GM12878 (cell line): ENCODE measurements around the gene GPR137B. TPM values are rescaled to one million over a fixed set of nuclear protein-coding genes. Genes with fewer than 3 reads are reported as not detected.

Source experiments
- ATAC-seq: fragments of 200-7000 bp; cut with Tn5 transposase; 3 replicates; pipeline ENCODE4 v1.9.1; 2020; ENCODE audit warnings: mild to moderate bottlenecking, moderate library complexity
- BruUV-seq: library from RNA; stranded (reverse); fragments of 400-500 nt; replicated peaks from 2 replicates; lab custom pipeline; 2021; lab: Mats Ljungman, UMichigan
- CTCF ChIA-PET: fragments of 300-600 bp; sonication (Branson Sonifier 250); formaldehyde crosslinking; extraction: SDS; loops from one replicate; lab custom pipeline; 2021; ENCODE audit warnings: inconsistent platforms; lab: Yijun Ruan, JAX
- POLR2A ChIA-PET: fragments of 350-600 bp; formaldehyde crosslinking; extraction: SDS; loops from one replicate; lab custom pipeline; 2021; ENCODE audit warnings: inconsistent platforms; lab: Charles Lee
- RAD21 ChIA-PET: fragments of 300-600 bp; sonication (Branson Sonifier 250); formaldehyde crosslinking; loops from one replicate; lab custom pipeline; 2023; ENCODE audit warnings: antibody characterized with exemption; ENCODE audit not compliant: unreplicated experiment; lab: Charles Lee
- SMC1A ChIA-PET: fragments of 300-600 bp; sonication (Branson Sonifier 250); formaldehyde crosslinking; loops from one replicate; lab custom pipeline; 2023; ENCODE audit not compliant: unreplicated experiment, uncharacterized antibody; lab: Charles Lee
- DNase-seq: peaks from one replicate; pipeline ENCODE4 v3.0.0-alpha.2; 2011; ENCODE audit warnings: low read depth, low spot score
- FAIRE-seq: peaks from 3 replicates; lab custom pipeline; 2011; peaks lifted over from hg19 to GRCh38; lab: Jason Lieb, UNC
- H2AFZ ChIP-seq: 2 replicates; pipeline ENCODE4 v1.6.0; 2011; ENCODE audit warnings: low read depth, low read length, control low read depth; ENCODE audit not compliant: control insufficient read depth
- H3K27ac ChIP-seq: 2 replicates; pipeline ENCODE4 v1.5.1; 2011; ENCODE audit warnings: control low read depth; ENCODE audit not compliant: control insufficient read depth, insufficient read depth
- H3K27me3 ChIP-seq, 2 experiments: replicated peaks in 1 of 2; 2 replicates each; pipeline versions ENCODE4 v1.6.0 to v1.6.1; 2011; ENCODE audit warnings: low read length in 1 of 2; ENCODE audit not compliant: control insufficient read depth in 2 of 2, insufficient read depth in 2 of 2
- H3K36me3 ChIP-seq, 2 experiments: 2 replicates each; pipeline ENCODE4 v1.5.1; 2011; ENCODE audit warnings: low read length in 1 of 2; ENCODE audit not compliant: control insufficient read depth in 2 of 2, insufficient read depth in 2 of 2
- H3K4me1 ChIP-seq: 2 replicates; pipeline ENCODE4 v1.6.1; 2011; ENCODE audit warnings: mild to moderate bottlenecking, low read length, moderate library complexity, mixed read lengths; ENCODE audit not compliant: control insufficient read depth, insufficient read depth
- H3K4me2 ChIP-seq: 2 replicates; pipeline ENCODE4 v1.6.0; 2011; ENCODE audit warnings: control low read depth; ENCODE audit not compliant: control insufficient read depth, insufficient read depth
- H3K4me3 ChIP-seq: fragments of 200-600 bp; sonication (generic); 2 replicates; pipeline ENCODE4 v1.5.1; 2016
- H3K79me2 ChIP-seq: 2 replicates; pipeline ENCODE4 v1.6.0; 2011; ENCODE audit warnings: low read length; ENCODE audit not compliant: control insufficient read depth, insufficient read depth
- H3K9ac ChIP-seq: 2 replicates; pipeline ENCODE4 v1.8.0; 2011; ENCODE audit warnings: low read length, control low read depth, mixed read lengths; ENCODE audit not compliant: control insufficient read depth, insufficient read depth
- H3K9me3 ChIP-seq: replicated peaks from 3 replicates; pipeline ENCODE4 v1.5.1; 2011; ENCODE audit warnings: mild to moderate bottlenecking, low read length; ENCODE audit not compliant: control insufficient read depth, insufficient read depth
- H4K20me1 ChIP-seq: 2 replicates; pipeline ENCODE4 v1.6.0; 2011; ENCODE audit not compliant: control insufficient read depth, insufficient read depth
- ASH2L ChIP-seq: fragments of 300-600, 200-600 bp; sonication (generic); IDR thresholded peaks from 2 replicates; pipeline ENCODE4 v1.6.1; 2017; ENCODE audit warnings: low read depth, mild to moderate bottlenecking, borderline replicate concordance
- CREM ChIP-seq: IDR thresholded peaks from 2 replicates; pipeline ENCODE4 v1.6.1; 2014; ENCODE audit warnings: antibody characterized with exemption, low read depth
- EED ChIP-seq: sonication (generic); IDR thresholded peaks from 2 replicates; pipeline ENCODE4 v1.6.1; 2016; ENCODE audit warnings: antibody characterized with exemption, low read depth
- ETV6 ChIP-seq, 2 experiments: fragments of 450-650 bp in 1 of 2; IDR thresholded peaks in 1 of 2; conservative IDR thresholded peaks in 1 of 2; 2 replicates each; pipeline ENCODE4 v1.6.1; 2014; ENCODE audit warnings: antibody characterized with exemption in 1 of 2, borderline replicate concordance in 1 of 2, low read depth in 1 of 2, mild to moderate bottlenecking in 1 of 2, moderate library complexity in 1 of 2
- HSF1 ChIP-seq: fragments of 150-350 bp; IDR thresholded peaks from 2 replicates; pipeline ENCODE4 v1.6.1; 2014; ENCODE audit warnings: mild to moderate bottlenecking, low read depth, low read length
- KDM1A ChIP-seq: fragments of 200-600 bp; sonication (generic); IDR thresholded peaks from 2 replicates; pipeline ENCODE4 v1.6.1; 2016; ENCODE audit warnings: borderline replicate concordance
- NR2C1 ChIP-seq: fragments of 450-650 bp; IDR thresholded peaks from 2 replicates; pipeline ENCODE4 v1.6.1; 2017; ENCODE audit warnings: antibody characterized with exemption, mild to moderate bottlenecking, moderate library complexity
- POLR2A ChIP-seq: IDR thresholded peaks from 2 replicates; pipeline ENCODE4 v1.6.1; 2011; ENCODE audit warnings: low read depth, mild to moderate bottlenecking, low read length
- SPI1 ChIP-seq: IDR thresholded peaks from 2 replicates; pipeline ENCODE4 v1.6.1; 2011; ENCODE audit warnings: low read depth, mild to moderate bottlenecking, low read length, moderate library complexity, borderline replicate concordance; ENCODE audit not compliant: insufficient read depth
- TCF3 ChIP-seq: IDR thresholded peaks from 2 replicates; pipeline ENCODE4 v1.6.1; 2012; ENCODE audit warnings: low read depth, mild to moderate bottlenecking, low read length, borderline replicate concordance; ENCODE audit not compliant: insufficient read depth
- ZSCAN29 ChIP-seq: fragments of 450-650 bp; IDR thresholded peaks from 2 replicates; pipeline ENCODE4 v1.6.1; 2017; ENCODE audit warnings: mild to moderate bottlenecking, moderate library complexity
- ZZZ3 ChIP-seq: IDR thresholded peaks from 2 replicates; pipeline ENCODE4 v1.6.1; 2011; ENCODE audit warnings: low read depth; ENCODE audit not compliant: control insufficient read depth, insufficient read length
- WGBS: methylation state at CpG from one replicate; pipeline ENCODE4 v1.1.6; 2016; ENCODE audit warnings: low lambda C conversion rate; ENCODE audit not compliant: insufficient replicate concordance, insufficient coverage; ENCODE audit errors: missing lambda C conversion rate; 5-methylcytosine and 5-hydroxymethylcytosine counted together
- in situ Hi-C: fragments of 300-500 bp; cut with MboI; formaldehyde crosslinking; loops from 9 replicates; pipeline ENCODE4 v1.14.3; 2018; ENCODE audit warnings: mixed read lengths
- intact Hi-C: fragments of 100-400 bp; cut with micrococcal nuclease; formaldehyde crosslinking; loops from one replicate; pipeline ENCODE4 v1.14.2; 2022; ENCODE audit not compliant: unreplicated experiment
- polyA plus RNA-seq, 11 experiments: library from polyadenylated mRNA; depleted of rRNA in 4 of 11; unstranded in 6 of 11; stranded (reverse) in 5 of 11; fragments of >200 nt; fragmentation: Nextera tagmentation in 4 of 11; fragmentation: Illumina TruSeq in 1 of 11; extraction: Ambion mirVana in 4 of 11; extraction: Trizol in 1 of 11; gene quantifications; 1 replicate in 1 of 11; 2 replicates in 10 of 11; pipeline versions ENCODE4 v1.2.1 to v1.2.3, GENCODE V29; 2011 to 2016; ENCODE audit warnings: inconsistent platforms in 2 of 11, missing spikeins in 2 of 11, low read depth in 1 of 11
- total RNA-seq, 4 experiments: library from RNA; depleted of rRNA in 3 of 4; stranded (reverse); fragments of >200 nt in 3 of 4; fragmentation: Illumina TruSeq in 1 of 4; extraction: Trizol in 1 of 4; gene quantifications; 2 replicates each; pipeline versions ENCODE4 v1.2.1 to v1.2.3, GENCODE V29; 2013 to 2021
- TF ChIP-seq, protein P1 (sequence below): fragments of 450-650 bp; IDR thresholded peaks from 2 replicates; pipeline ENCODE4 v1.6.1; 2016; ENCODE audit warnings: mild to moderate bottlenecking

Gene GPR137B
- total and polyA plus RNA-seq, 10 of the 15 experiments (the other 5 are each of a cell fraction or from before 2014, with no cell fraction given), result 5.4 to 20.8 (median 12.5) TPM

GRCh38 chr1:236211815-236212214 lies 69.5 kb downstream of the GPR137B start:
- WGBS, result 98% methylated on average over 5 of the region's 5 CpGs
- Histone ChIP-seq H3K79me2 (no peaks in the 10 kb centered on the region), H3K27me3 (no peaks in the 10 kb centered on the region), H3K9me3 (no peaks in the 10 kb centered on the region), H3K36me3 (peaks cover 0 to 13% of the 10 kb centered on the region in 2 experiments), H3K4me3 (no peak overlapping the region), H4K20me1 (no peaks in the 10 kb centered on the region), H2AFZ (no peak overlapping the region), H3K4me2 (no peak overlapping the region), H3K9ac (no peak overlapping the region), H3K27ac (no peak overlapping the region), H3K4me1 (no peaks in the 10 kb centered on the region)
- no peak for DNase-seq
- no peak for FAIRE-seq
- POLR2A ChIA-PET, result no interaction called here
- RAD21 ChIA-PET, result no interaction called here
- in situ Hi-C loops, result no loop called here
- intact Hi-C loops, result no loop called here
- SMC1A ChIA-PET, result interaction anchor here (1.1 to 1.4 kb wide), 3 partner anchors 8 to 33 kb away, joined by 3 to 5 read pairs (median 4); no protein-coding TSS in a partner anchor
- no peak for TF ChIP-seq KDM1A
- TF ChIP-seq TCF3, result no peak
- peak; percentile 42; the same call in 1 of the 2 replicates for TF ChIP-seq POLR2A
- TF ChIP-seq, all 136 proteins: peak for 1
- no peak for ATAC-seq
- BruUV-seq, result no TSS peak
- CTCF ChIA-PET, result interaction anchor here (0.9 kb wide), 1 partner anchor 277 kb away, joined by 3 read pairs; no protein-coding TSS in a partner anchor

DNA sequence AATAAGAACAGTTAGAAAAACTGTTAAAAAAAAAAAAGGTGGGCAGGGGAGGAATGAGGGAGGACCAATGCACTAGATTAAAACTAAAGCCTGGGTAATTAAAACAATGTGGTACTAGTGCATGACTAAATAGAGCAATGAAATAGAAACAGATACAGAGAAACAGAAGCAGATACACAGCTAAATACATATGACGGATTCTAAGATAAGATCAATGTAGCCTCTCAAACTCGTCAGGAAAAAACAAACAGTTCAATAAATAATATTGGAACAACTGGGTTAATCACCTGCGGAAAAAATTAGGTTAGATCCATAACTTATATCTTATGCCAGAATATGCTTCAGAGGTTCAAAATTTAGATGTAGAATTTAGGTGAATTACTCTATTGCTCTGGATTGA lies 71.2 kb downstream of the GPR137B start:
- Histone ChIP-seq H3K79me2 (no peaks in the 10 kb centered on the region), H3K27me3 (no peaks in the 10 kb centered on the region), H2AFZ (no peak overlapping the region), H3K36me3 (peaks cover 0 to 13% of the 10 kb centered on the region in 2 experiments), H3K27ac (no peak overlapping the region), H4K20me1 (no peaks in the 10 kb centered on the region), H3K9ac (no peak overlapping the region), H3K9me3 (no peaks in the 10 kb centered on the region), H3K4me3 (no peak overlapping the region), H3K4me2 (no peak overlapping the region), H3K4me1 (no peaks in the 10 kb centered on the region)
- TF ChIP-seq NR2C1 (no peak), HSF1 (no peak), ZSCAN29 (no peak), ZZZ3 (no peak), ETV6 (conservative IDR thresholded peaks at IDR 0.05 in 1 of 2, IDR thresholded peaks at IDR 0.05 in 1 of 2; ENCODE audit: borderline replicate concordance in 1 of 2, low read depth in 1 of 2) (no peak), EED (no peak), ASH2L (no peak), SPI1 (no peak), CREM (no peak)
- TF ChIP-seq, protein P1, sequence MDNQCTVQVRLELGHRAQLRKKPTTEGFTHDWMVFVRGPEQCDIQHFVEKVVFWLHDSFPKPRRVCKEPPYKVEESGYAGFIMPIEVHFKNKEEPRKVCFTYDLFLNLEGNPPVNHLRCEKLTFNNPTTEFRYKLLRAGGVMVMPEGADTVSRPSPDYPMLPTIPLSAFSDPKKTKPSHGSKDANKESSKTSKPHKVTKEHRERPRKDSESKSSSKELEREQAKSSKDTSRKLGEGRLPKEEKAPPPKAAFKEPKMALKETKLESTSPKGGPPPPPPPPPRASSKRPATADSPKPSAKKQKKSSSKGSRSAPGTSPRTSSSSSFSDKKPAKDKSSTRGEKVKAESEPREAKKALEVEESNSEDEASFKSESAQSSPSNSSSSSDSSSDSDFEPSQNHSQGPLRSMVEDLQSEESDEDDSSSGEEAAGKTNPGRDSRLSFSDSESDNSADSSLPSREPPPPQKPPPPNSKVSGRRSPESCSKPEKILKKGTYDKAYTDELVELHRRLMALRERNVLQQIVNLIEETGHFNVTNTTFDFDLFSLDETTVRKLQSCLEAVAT, result no peak
- BruUV-seq, result no TSS peak
- ChIA-PET POLR2A (interaction anchor here (0.5 kb wide), 1 partner anchor 76 kb away, joined by 3 read pairs; no protein-coding TSS in a partner anchor), SMC1A (interaction anchor here (1.4 kb wide), 1 partner anchor 12 kb away, joined by 3 read pairs; no protein-coding TSS in a partner anchor), RAD21 (interaction anchor here (0.6 kb wide), 1 partner anchor 12 kb away, joined by 3 read pairs; no protein-coding TSS in a partner anchor), CTCF (no interaction called here)
- WGBS, result 98% methylated on average over 3 of the region's 3 CpGs
- intact Hi-C loops, result no loop called here
- in situ Hi-C loops, result no loop called here
- DNase-seq (no peak), ATAC-seq (no peak), FAIRE-seq (no peak)
